ENCODE measurements around the gene TNFRSF12A.

The TNFRSF12A gene

GRCh38 chr16:2987833-2988232 lies 32.3 kb upstream of the TNFRSF12A start:
- CTCF ChIA-PET, result no interaction called here
- H3K4me3 ChIP-seq (ENCODE audit: low read depth, low read length), result no peak overlapping the region
- POLR2A ChIA-PET, result no interaction called here
- no peak for DNase-seq (ENCODE audit: low read depth, low spot score)
- TF ChIP-seq, protein P1, sequence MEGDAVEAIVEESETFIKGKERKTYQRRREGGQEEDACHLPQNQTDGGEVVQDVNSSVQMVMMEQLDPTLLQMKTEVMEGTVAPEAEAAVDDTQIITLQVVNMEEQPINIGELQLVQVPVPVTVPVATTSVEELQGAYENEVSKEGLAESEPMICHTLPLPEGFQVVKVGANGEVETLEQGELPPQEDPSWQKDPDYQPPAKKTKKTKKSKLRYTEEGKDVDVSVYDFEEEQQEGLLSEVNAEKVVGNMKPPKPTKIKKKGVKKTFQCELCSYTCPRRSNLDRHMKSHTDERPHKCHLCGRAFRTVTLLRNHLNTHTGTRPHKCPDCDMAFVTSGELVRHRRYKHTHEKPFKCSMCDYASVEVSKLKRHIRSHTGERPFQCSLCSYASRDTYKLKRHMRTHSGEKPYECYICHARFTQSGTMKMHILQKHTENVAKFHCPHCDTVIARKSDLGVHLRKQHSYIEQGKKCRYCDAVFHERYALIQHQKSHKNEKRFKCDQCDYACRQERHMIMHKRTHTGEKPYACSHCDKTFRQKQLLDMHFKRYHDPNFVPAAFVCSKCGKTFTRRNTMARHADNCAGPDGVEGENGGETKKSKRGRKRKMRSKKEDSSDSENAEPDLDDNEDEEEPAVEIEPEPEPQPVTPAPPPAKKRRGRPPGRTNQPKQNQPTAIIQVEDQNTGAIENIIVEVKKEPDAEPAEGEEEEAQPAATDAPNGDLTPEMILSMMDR (IDR thresholded peaks at IDR 0.05; ENCODE audit: insufficient read depth, low read length, missing control alignments), result no peak

DNA sequence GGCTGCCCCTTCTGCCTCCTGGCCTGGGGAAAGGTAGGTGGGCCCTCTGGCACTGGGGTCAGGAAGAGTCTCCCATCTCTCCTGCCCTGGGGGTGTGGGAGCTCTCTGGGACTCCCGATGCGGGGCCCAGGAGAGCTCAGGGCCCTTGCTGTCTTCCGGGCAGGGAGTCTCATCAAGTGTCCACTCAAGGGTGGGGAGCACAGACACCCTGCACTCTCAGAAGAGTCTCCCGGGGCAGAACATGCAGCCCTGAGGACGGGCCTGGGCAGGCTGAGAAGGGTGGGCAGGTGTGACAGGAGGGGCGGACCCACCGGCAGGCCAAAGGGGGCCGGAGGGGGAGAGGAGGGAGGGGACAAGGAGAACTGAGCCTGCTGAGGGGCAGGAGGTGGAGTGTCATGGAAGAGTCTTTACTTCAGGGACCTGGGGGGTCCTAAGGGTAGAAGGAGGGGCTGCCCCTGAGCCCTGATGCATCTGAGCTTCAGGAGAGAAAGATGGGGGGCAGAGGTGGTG lies 31.5 kb upstream of the TNFRSF12A start:
- ChIA-PET POLR2A (interaction anchor here (0.5 kb wide), 1 partner anchor 32 kb away, joined by 3 read pairs; no protein-coding TSS in a partner anchor), CTCF (no interaction called here)
- H3K4me3 ChIP-seq (ENCODE audit: low read depth, low read length), result no peak overlapping the region
- no peak for DNase-seq (ENCODE audit: low read depth, low spot score)
- TF ChIP-seq, protein P1 (IDR thresholded peaks at IDR 0.05; ENCODE audit: insufficient read depth, low read length, missing control alignments), result no peak

GRCh38 chr16:2990891-2991290 lies 29.3 kb upstream of the TNFRSF12A start:
- POLR2A ChIA-PET, result no interaction called here
- TF ChIP-seq, protein P1 (IDR thresholded peaks at IDR 0.05; ENCODE audit: insufficient read depth, low read length, missing control alignments), result no peak
- CTCF ChIA-PET, result no interaction called here
- no peak overlapping the region for H3K4me3 ChIP-seq (ENCODE audit: low read depth, low read length)
- DNase-seq (ENCODE audit: low read depth, low spot score), result no peak

DNA sequence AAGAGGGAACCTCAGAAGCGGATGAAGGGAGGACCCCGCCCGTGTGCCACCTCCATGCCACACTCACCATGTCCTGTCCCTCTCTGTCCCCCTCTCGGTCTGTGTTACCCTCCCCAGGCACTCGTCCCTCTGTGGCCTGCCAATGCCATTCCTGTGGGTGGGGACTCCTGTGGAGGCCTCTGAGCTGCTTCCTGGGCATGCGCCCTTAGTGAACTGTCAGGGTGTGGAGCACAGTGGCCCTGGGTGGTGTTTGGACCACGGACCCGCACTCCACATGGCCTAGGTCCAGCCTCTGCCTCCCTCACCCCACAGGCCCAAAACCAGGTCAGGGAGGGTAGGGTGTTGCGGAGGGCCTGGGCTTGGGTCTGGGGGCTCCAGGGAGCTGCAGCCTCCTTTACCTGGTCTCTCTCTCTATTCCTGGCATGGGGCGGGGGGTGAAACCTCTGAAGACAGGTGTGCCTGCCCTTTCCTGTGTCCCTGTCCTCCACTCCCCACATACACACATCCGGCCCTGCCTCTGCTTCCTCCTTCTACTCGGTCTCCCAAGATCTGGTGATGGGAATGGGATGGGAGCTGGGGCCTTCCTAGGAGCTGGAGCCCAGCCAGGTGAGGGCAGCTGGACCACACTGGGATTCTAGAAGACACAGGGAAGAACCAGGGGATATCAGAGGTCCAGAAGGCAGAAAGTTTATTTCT lies 28.5 kb upstream of the TNFRSF12A start:
- CTCF ChIA-PET, result no interaction called here

GRCh38 chr16:2992383-2993081 lies 27.6 kb upstream of the TNFRSF12A start:
- ChIA-PET POLR2A (no interaction called here), CTCF (interaction anchor here (1.1 to 1.3 kb wide), 2 partner anchors 10 to 11 kb away, joined by 4 to 5 read pairs; no protein-coding TSS in a partner anchor)
- TF ChIP-seq, protein P1 (IDR thresholded peaks at IDR 0.05; ENCODE audit: insufficient read depth, low read length, missing control alignments), result no peak
- no peak overlapping the region for H3K4me3 ChIP-seq (ENCODE audit: low read depth, low read length)
- no peak for DNase-seq (ENCODE audit: low read depth, low spot score)

More for the DNA sequence above, 28.5 kb upstream of the TNFRSF12A start:
- DNase-seq (ENCODE audit: low read depth, low spot score), result no peak
- POLR2A ChIA-PET, result no interaction called here
- no peak overlapping the region for H3K4me3 ChIP-seq (ENCODE audit: low read depth, low read length)
- TF ChIP-seq, protein P1 (IDR thresholded peaks at IDR 0.05; ENCODE audit: insufficient read depth, low read length, missing control alignments), result no peak

GRCh38 chr16:2996298-2996697 lies 23.9 kb upstream of the TNFRSF12A start:
- ChIA-PET CTCF (interaction anchor here (1.5 kb wide), 1 partner anchor 15 kb away, joined by 5 read pairs; the partner anchor contains the start of gene PKMYT1), POLR2A (no interaction called here)
- no peak for DNase-seq (ENCODE audit: low read depth, low spot score)
- no peak overlapping the region for H3K4me3 ChIP-seq (ENCODE audit: low read depth, low read length)
- TF ChIP-seq, protein P1 (IDR thresholded peaks at IDR 0.05; ENCODE audit: insufficient read depth, low read length, missing control alignments), result no peak

Data from AG04449 (cell line).